Hematopoietic multipotent progenitor cell treated with erythropoietin and hydrocortisone succinate and interleukin-3 and kit ligand, for 17 days (in vitro differentiated cells): Measurements from ENCODE around the gene FBXL7.

ENCODE experiments used
- DNase-seq: peaks from one replicate; pipeline ENCODE4 v3.0.0-alpha.2; 2015; ENCODE audit warnings: low spot score

Gene FBXL7

DNA sequence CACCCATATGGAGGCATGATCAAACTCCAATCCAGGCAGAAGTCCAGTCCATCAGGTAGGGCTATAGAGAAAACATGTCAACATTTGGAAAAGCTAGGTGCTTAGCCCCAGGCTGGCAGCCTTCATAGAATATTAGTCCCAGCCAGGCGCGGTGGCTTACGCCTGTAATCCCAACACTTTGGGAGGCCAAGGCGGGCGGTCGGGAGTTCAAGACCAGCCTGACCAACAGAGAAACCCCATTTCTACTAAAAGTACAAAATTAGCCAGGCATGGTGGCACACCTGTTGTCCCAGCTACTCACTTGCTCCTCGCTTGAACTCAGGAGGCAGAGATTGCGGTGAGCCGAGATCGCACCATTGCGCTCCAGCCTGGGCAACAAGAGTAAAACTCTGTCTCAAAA lies 393.9 kb downstream of the FBXL7 start:
- DNase-seq = no peak

DNA sequence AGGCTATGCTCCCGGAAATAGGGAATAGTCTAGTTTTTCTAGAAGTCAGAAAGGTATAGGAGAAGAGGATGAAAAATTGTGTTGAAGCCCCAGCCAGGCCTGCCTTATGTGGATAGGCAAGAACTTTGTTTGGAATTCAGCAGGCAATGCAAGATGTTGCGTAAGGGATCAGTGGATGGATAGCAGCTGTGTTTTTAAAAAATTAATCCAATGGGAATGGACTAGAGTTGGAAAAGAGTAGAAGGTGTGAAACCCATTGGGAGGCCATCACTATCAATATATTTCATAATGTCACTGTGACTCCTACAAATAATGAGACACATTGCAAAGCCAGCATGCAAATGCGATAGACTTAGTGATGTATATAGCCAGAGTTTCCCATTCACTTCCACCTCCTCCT lies 397.7 kb downstream of the FBXL7 start:
- no peak for DNase-seq

- no peak for DNase-seq
Observed at GRCh38 chr5:15898641-15899040, 398.7 kb downstream of the FBXL7 start.

DNA sequence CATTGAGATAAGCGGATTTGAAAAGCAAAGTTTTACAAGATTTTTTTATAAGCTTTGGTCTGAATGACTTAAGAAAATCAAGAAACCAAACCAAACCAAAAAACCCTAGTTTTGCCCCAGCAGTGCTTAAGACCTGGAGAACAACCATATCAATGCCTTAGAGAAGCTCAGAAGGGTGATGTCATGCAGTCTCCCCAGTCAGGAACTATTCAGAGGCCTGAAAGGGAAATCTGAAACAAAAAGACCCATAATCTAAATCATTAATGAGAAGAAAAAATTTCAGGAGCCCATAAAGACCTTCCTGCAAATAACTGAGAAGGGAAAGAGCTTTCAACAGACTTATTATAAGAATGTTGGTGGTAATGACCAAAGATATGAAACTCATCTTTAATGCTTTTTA lies 399.5 kb downstream of the FBXL7 start:
- DNase-seq = no peak

GRCh38 chr5:15901151-15901550 lies 401.2 kb downstream of the FBXL7 start:
- no peak for DNase-seq

GRCh38 chr5:15902066-15902465 lies 402.1 kb downstream of the FBXL7 start:
- DNase-seq = no peak

DNA sequence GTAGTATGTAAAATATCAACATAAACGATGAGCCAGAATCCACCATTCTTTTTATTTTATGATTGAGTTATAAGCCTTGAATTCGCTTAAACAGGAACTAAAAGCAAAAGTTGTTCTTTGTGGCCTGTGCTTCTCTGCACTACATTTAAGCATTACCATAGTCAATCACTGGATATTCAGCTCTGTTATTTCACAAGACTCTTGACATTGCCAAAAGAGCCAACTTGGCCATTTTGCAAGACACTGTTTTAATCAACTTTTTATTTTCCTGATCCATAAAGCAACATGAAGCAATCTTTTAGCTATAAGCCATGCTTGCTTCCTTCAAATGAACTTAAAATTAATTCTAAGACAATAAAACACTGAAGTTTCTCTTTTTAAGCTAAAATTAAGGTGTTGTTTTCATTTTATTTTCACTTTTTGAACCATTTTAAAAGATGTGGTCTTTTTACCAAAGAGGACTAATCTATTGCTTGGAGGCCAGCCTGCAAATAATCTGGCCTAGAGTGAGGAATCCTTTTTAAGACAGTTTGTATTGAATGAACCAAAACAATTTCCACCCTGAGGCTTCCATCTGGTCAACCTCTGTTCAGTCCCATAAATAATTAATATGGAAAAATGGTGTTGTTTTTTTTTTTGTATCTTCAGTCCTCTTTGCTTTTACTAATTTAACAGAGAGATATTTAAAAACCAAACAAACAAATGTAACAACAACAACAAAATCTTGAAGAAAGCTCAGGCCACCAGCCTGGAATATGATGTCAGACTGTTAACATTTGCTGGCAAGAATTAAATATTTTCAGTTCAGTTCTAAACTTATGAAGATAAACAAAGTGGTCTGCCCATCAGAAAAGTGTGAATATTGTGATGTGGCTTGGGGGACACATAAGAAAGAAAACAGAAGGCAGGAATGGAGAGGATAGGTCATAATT lies 405.2 kb downstream of the FBXL7 start:
- no peak for DNase-seq

GRCh38 chr5:15914638-15915037 lies 414.7 kb downstream of the FBXL7 start:
- no peak for DNase-seq

DNA sequence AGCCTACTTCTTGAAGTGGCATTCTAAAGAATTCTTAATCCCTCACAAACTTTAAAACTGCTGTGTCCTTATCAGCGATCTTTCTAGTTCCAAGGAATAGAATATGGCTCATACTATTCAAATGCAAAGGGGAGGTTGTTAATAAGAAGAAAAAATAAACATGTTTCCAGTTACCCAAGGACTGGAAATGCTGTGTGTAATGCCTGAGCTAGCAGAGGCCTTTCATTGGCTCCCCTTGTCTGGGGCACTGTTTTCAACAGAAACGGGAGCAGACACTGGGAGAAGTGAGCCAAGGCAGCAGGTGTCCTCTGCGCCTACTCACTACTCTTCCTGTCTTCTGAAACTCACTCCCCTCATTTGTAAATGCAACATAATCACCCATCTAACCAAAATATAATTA lies 426.6 kb downstream of the FBXL7 start:
- no peak for DNase-seq

DNA sequence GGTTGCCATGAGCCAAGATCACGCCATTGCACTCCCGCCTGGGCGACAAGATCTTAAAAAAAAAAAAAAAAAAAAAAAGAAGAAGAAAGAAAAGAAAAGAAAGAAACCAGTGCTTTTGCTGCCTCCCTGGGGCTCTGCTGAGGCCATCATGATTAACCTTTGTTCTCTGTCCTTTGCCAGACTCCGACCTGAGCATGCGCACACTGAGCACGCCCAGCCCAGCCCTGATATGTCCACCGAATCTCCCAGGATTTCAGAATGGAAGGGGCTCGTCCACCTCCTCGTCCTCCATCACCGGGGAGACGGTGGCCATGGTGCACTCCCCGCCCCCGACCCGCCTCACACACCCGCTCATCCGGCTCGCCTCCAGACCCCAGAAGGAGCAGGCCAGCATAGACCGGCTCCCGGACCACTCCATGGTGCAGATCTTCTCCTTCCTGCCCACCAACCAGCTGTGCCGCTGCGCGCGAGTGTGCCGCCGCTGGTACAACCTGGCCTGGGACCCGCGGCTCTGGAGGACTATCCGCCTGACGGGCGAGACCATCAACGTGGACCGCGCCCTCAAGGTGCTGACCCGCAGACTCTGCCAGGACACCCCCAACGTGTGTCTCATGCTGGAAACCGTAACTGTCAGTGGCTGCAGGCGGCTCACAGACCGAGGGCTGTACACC lies 427.9 kb downstream of the FBXL7 start:
- no peak for DNase-seq

DNA sequence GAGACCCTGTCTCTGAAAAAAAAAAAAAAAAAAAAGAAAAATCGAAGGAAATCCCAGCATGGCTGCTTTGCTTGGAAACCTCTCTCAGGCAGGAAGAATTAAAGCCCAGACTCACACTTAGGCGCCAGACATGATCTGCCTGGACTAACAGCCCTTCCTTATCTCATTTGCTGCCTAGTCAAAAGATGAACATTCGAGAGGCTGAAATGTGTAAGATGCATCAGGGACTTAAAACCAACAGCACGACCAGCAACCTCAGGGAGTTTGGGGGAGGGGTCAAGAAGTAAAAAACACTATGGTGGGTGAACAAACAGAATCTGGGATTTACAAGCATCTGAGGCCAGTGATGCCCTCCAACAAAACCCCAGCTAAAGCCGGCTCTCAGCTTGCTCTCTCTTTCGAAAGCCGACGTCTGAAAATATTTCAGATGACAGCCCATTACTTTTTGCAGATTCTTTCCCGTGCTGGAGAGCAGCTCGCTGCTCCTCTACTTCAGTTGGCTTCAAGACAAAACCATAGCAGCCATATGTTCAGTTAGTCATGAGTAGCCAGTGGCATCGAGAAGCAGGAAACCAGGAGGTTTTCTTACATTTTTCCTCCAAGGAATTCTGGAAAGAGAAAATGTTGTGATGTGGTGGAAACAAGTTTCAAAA lies 429.8 kb downstream of the FBXL7 start:
- DNase-seq = no peak

GRCh38 chr5:15932066-15932465 lies 432.1 kb downstream of the FBXL7 start:
- DNase-seq = no peak

DNA sequence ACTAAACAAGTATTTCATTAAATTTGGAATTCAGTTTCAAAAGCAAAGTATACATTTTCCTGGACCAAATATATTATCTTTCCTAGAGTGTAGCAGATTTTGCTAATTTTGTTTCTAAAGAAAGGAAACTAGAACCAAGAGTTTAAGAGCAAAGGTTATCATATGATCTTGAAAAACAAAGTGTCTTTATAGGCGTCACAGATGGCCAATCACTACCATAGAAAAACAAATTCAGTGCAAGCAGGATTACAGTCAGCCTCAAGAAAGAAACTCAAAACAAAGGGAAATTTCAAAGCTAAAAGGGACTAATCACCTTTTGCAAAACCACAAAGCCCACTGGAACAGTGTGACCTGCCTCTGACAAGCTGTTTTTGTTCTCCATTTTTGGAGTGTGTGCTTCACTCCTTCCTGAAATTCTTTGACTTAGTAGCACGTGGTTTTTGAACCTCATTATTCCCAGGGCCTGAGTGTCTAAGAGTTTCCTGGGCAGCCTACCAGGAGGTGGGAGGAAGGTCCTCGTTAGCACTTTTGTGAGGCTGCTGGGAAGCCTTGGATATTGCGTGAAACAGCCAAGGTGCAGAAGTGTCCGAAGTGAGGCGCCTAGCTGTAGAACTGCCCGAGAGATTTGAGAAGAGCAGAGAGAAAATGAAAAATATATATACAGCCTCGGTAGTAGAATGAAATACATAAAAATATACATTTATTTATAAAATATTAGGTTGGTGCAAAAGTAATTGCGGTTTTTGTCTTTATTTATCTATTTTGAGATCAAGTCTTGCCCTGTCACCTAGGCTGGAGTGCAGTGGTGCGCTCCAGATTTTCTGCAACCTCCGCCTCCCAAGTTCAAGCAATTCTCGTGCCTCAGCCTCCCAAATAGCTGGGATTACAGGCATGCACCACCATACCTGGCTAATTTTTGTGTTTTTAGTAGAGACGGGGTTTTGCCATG lies 433.6 kb downstream of the FBXL7 start:
- no peak for DNase-seq

DNA sequence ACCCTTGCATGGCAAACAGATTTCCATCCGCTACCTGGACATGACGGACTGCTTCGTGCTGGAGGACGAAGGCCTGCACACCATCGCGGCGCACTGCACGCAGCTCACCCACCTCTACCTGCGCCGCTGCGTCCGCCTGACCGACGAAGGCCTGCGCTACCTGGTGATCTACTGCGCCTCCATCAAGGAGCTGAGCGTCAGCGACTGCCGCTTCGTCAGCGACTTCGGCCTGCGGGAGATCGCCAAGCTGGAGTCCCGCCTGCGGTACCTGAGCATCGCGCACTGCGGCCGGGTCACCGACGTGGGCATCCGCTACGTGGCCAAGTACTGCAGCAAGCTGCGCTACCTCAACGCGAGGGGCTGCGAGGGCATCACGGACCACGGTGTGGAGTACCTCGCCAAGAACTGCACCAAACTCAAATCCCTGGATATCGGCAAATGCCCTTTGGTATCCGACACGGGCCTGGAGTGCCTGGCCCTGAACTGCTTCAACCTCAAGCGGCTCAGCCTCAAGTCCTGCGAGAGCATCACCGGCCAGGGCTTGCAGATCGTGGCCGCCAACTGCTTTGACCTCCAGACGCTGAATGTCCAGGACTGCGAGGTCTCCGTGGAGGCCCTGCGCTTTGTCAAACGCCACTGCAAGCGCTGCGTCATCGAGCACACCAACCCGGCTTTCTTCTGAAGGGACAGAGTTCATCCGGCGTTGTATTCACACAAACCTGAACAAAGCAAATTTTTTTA lies 436.7 kb downstream of the FBXL7 start:
- no peak for DNase-seq

DNA sequence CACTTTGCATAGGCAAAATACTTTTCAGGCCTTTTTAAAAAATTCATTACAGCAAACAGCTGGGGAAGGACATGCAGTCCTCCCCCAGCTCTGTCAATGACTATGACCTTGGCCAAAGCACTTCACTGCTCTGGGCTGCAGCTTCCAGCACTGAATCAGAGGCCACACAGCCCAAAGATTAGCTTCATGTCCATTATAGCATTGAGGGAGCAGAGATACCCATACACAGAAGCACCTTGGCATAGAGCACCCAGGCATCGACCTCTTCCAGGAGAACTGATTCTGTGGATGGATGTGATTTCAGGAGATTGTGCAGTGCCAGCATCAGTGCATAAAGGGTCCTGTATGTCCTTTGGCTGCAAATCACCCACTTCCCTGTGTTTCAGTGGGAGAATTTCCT lies 437.7 kb downstream of the FBXL7 start:
- DNase-seq = no peak

GRCh38 chr5:15938186-15938585 lies 438.2 kb downstream of the FBXL7 start:
- no peak for DNase-seq

GRCh38 chr5:15938961-15939360 lies 439.0 kb downstream of the FBXL7 start:
- DNase-seq = no peak

- no peak for DNase-seq
Observed at GRCh38 chr5:15940905-15941304, 440.9 kb downstream of the FBXL7 start.

DNA sequence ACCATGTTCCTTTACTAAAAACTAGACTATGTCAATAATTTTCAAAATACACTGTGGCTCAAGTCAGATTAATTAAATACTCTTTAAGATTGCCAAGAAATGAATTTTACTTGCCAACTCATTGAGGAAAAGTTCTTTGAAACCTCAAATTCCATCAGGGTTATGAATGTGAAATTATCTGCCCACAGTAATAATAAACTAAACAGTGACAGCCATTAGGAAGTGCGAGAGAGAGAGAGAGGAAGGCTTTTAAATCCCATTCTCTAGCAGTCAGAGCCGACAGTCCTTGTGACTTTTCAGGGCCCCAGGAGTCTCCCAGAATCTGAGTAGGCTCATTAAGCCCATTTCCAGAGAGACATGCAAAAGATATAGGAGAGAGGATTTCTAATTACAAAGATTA lies 443.5 kb downstream of the FBXL7 start:
- no peak for DNase-seq

DNA sequence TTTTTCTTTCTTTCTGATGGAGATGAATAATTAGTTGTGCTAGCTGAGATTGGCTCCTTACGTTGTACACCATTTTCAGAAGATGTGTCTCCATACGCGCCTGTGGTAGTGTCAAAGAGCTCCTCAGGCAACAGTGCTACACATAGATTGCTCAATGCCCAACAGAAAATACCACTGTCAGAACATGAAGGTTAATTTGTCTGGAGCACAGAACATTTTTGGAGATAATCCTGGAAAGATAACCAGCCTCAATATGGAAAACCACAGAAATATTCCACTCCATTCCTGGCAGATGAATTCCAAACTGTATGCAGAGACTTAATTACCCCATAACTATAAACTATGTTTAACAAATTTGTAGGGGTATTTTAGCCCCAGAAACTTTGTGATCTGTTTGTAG lies 446.0 kb downstream of the FBXL7 start:
- DNase-seq = no peak

DNA sequence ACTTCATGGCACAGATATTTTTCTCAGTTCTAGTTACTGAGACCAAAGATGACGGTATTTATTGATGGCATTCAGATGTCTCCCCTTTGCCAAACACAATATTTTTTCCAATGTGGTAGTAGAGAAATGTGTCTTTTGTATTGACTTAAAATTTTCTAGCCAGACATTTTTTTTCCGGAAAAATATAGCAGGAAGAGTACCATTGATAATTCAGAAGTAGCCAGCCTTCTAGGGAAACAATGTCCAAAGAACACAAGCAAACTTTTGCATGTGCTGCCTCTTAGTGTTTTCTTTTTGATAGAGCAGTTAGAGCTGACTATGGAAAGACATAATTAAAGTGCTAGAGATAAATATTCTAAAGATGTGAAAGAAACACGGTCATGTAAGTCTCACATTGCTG lies 448.2 kb downstream of the FBXL7 start:
- DNase-seq = no peak
